ENCODE results near the gene NOTUM. TPM values are rescaled to one million over a fixed set of nuclear protein-coding genes. Genes with fewer than 3 reads are reported as not detected.

NOTUM gene
- total and polyA plus RNA-seq, 2 experiments from 2014 or later: 4.2 to 7.4 TPM

- Histone ChIP-seq H3K27ac (no peak overlapping the region), H3K9me3 (ENCODE audit: low read depth) (no peaks in the 10 kb centered on the region), H3K27me3 (peaks cover 18% of the 10 kb centered on the region), H3K4me1 (ENCODE audit: low read depth) (peaks cover 8% of the 10 kb centered on the region), H3K36me3 (peaks cover 12% of the 10 kb centered on the region), H3K4me3 (no peak overlapping the region)
- no peak for TF ChIP-seq CTCF (IDR thresholded peaks at IDR 0.05; ENCODE audit: low read depth, low read length)
- DNase-seq (ENCODE audit: low read depth in 1 of 2, low spot score in 1 of 2): no peak
Observed at GRCh38 chr17:81905424-81905875, 55.5 kb downstream of the NOTUM start.

GRCh38 chr17:81904600-81905423 is 56.2 kb downstream of the NOTUM start:
- H3K36me3 ChIP-seq: peaks cover 12% of the 10 kb centered on the region
- no peak overlapping the region for H3K27ac ChIP-seq
- peaks cover 18% of the 10 kb centered on the region for H3K27me3 ChIP-seq
- no peak for DNase-seq (ENCODE audit: low read depth in 1 of 2, low spot score in 1 of 2)
- H3K9me3 ChIP-seq (ENCODE audit: low read depth): no peaks in the 10 kb centered on the region
- H3K4me1 ChIP-seq (ENCODE audit: low read depth): peaks cover 3% of the 10 kb centered on the region
- no peak overlapping the region for H3K4me3 ChIP-seq
- TF ChIP-seq CTCF (IDR thresholded peaks at IDR 0.05; ENCODE audit: low read depth, low read length): no peak

- no peaks in the 10 kb centered on the region for H3K9me3 ChIP-seq (ENCODE audit: low read depth)
- no peak overlapping the region for H3K27ac ChIP-seq
- no peaks in the 10 kb centered on the region for H3K4me1 ChIP-seq (ENCODE audit: low read depth)
- no peak for TF ChIP-seq CTCF (IDR thresholded peaks at IDR 0.05; ENCODE audit: low read depth, low read length)
- H3K4me3 ChIP-seq: no peak overlapping the region
- no peak for DNase-seq (ENCODE audit: low read depth in 1 of 2, low spot score in 1 of 2)
- peaks cover 12% of the 10 kb centered on the region for H3K36me3 ChIP-seq
- peaks cover 18% of the 10 kb centered on the region for H3K27me3 ChIP-seq
Observed at GRCh38 chr17:81903896-81904599, 56.9 kb downstream of the NOTUM start.

GRCh38 chr17:81903415-81903831 is 57.6 kb downstream of the NOTUM start:
- DNase-seq (ENCODE audit: low read depth in 1 of 2, low spot score in 1 of 2): no peak
- Histone ChIP-seq H3K27me3 (peaks cover 18% of the 10 kb centered on the region), H3K36me3 (peaks cover 15% of the 10 kb centered on the region), H3K9me3 (ENCODE audit: low read depth) (no peaks in the 10 kb centered on the region), H3K4me1 (ENCODE audit: low read depth) (no peaks in the 10 kb centered on the region), H3K27ac (no peak overlapping the region), H3K4me3 (no peak overlapping the region)
- TF ChIP-seq CTCF (IDR thresholded peaks at IDR 0.05; ENCODE audit: low read depth, low read length): no peak

- H3K27ac ChIP-seq: no peak overlapping the region
Observed at GRCh38 chr17:81902653-81903414, 58.2 kb downstream of the NOTUM start.

More at GRCh38 chr17:81902653-81903414, 58.2 kb downstream of the NOTUM start:
- Histone ChIP-seq H3K27me3 (peaks cover 18% of the 10 kb centered on the region), H3K4me3 (no peak overlapping the region), H3K4me1 (ENCODE audit: low read depth) (no peaks in the 10 kb centered on the region), H3K9me3 (ENCODE audit: low read depth) (no peaks in the 10 kb centered on the region), H3K36me3 (peaks cover 18% of the 10 kb centered on the region)
- no peak for TF ChIP-seq CTCF (IDR thresholded peaks at IDR 0.05; ENCODE audit: low read depth, low read length)
- no peak for DNase-seq (ENCODE audit: low read depth in 1 of 2, low spot score in 1 of 2)

Data from cardiac muscle cell (in vitro differentiated cells and primary cell).